COLO668 (cell line): ENCODE results near the gene MCU.

Experiments used
- DNase-seq: peaks from one replicate; lab custom pipeline; 2025; ENCODE audit not compliant: unreplicated experiment; lab: John Stamatoyannopoulos, UW

The MCU gene

GRCh38 chr10:72800741-72801092, 108.8 kb downstream of the MCU start:
- DNase-seq = no peak

- no peak for DNase-seq
Observed at GRCh38 chr10:72801263-72801868, 109.4 kb downstream of the MCU start.

GRCh38 chr10:72802332-72802731, 110.4 kb downstream of the MCU start:
- DNase-seq = no peak

GRCh38 chr10:72802763-72803505, 111.0 kb downstream of the MCU start:
- no peak for DNase-seq

GRCh38 chr10:72808001-72808400, 116.1 kb downstream of the MCU start:
- no peak for DNase-seq

- DNase-seq = no peak
Observed at GRCh38 chr10:72809006-72809405, 117.1 kb downstream of the MCU start.

- no peak for DNase-seq
Observed at GRCh38 chr10:72810976-72811375, 119.0 kb downstream of the MCU start.

- no peak for DNase-seq
Observed at GRCh38 chr10:72812415-72812752, 120.4 kb downstream of the MCU start.

- no peak for DNase-seq
Observed at GRCh38 chr10:72812753-72813430, 120.9 kb downstream of the MCU start.

- DNase-seq = no peak
Observed at GRCh38 chr10:72814099-72814790, 122.3 kb downstream of the MCU start.

GRCh38 chr10:72816565-72816964, 124.6 kb downstream of the MCU start:
- no peak for DNase-seq

GRCh38 chr10:72818076-72818475, 126.1 kb downstream of the MCU start:
- DNase-seq = no peak

GRCh38 chr10:72819053-72819452, 127.1 kb downstream of the MCU start:
- DNase-seq = no peak

GRCh38 chr10:72821606-72822005, 129.7 kb downstream of the MCU start:
- no peak for DNase-seq

GRCh38 chr10:72822342-72822986, 130.5 kb downstream of the MCU start:
- no peak for DNase-seq

- DNase-seq = no peak
Observed at GRCh38 chr10:72825163-72825562, 133.2 kb downstream of the MCU start.

GRCh38 chr10:72826346-72826745, 134.4 kb downstream of the MCU start:
- DNase-seq = no peak

- DNase-seq = no peak
Observed at GRCh38 chr10:72828294-72828693, 136.4 kb downstream of the MCU start.

GRCh38 chr10:72830625-72831024, 138.7 kb downstream of the MCU start:
- no peak for DNase-seq

GRCh38 chr10:72831696-72832409, 139.9 kb downstream of the MCU start:
- DNase-seq = no peak

- DNase-seq = no peak
Observed at GRCh38 chr10:72832701-72833100, 140.8 kb downstream of the MCU start.
